IMR-90 (cell line): ENCODE measurements around the gene GJC1. TPM values are rescaled to one million over a fixed set of nuclear protein-coding genes. Genes with fewer than 3 reads are reported as not detected.

Experiments used
- ATAC-seq: fragments of 200-7000 bp; cut with Tn5 transposase; 2 replicates; pipeline ENCODE4 v1.9.1; 2020; ENCODE audit warnings: low read depth, mild to moderate bottlenecking, moderate library complexity
- BruUV-seq: library from RNA; stranded (reverse); fragments of 400-500 nt; replicated peaks from 2 replicates; lab custom pipeline; 2021; lab: Mats Ljungman, UMichigan
- CTCF ChIA-PET: fragments of 300-600 bp; formaldehyde crosslinking; extraction: SDS; loops from one replicate; lab custom pipeline; 2021; ENCODE audit warnings: antibody characterized with exemption; lab: Yijun Ruan, JAX
- POLR2A ChIA-PET: fragments of 300-600 bp; sonication (Branson Sonifier 250); formaldehyde crosslinking; loops from one replicate; lab custom pipeline; 2022; ENCODE audit warnings: antibody characterized with exemption; ENCODE audit not compliant: unreplicated experiment; lab: Charles Lee
- DNase-seq: peaks from one replicate; pipeline ENCODE4 v3.0.0; 2013
- H2AFZ ChIP-seq: replicated peaks from 2 replicates; pipeline ENCODE3; 2013; ENCODE audit warnings: low read length, mild to moderate bottlenecking; ENCODE audit not compliant: poor library complexity
- H2AK5ac ChIP-seq: 2 replicates; pipeline ENCODE4 v1.6.1; 2013; ENCODE audit warnings: low read depth, low read length, inconsistent platforms
- H2AK9ac ChIP-seq: replicated peaks from 2 replicates; pipeline ENCODE3; 2013; ENCODE audit warnings: mild to moderate bottlenecking, low read depth, low read length, moderate library complexity; ENCODE audit not compliant: poor library complexity
- H2BK120ac ChIP-seq: 2 replicates; pipeline ENCODE4 v1.6.1; 2013; ENCODE audit warnings: low read depth, low read length, inconsistent platforms
- H2BK15ac ChIP-seq: 3 replicates; pipeline ENCODE4 v1.6.1; 2013; ENCODE audit warnings: low read depth, low read length, inconsistent platforms
- H2BK20ac ChIP-seq: 2 replicates; pipeline ENCODE4 v1.6.1; 2013; ENCODE audit warnings: low read depth, mild to moderate bottlenecking, inconsistent platforms, low read length, moderate library complexity
- H2BK5ac ChIP-seq: 2 replicates; pipeline ENCODE4 v1.6.1; 2013; ENCODE audit warnings: mild to moderate bottlenecking, low read depth, low read length, inconsistent platforms; ENCODE audit not compliant: poor library complexity, severe bottlenecking
- H3K14ac ChIP-seq: replicated peaks from 2 replicates; pipeline ENCODE4 v1.6.1; 2013; ENCODE audit warnings: low read depth, low read length, inconsistent platforms
- H3K18ac ChIP-seq: 2 replicates; pipeline ENCODE4 v1.6.1; 2013; ENCODE audit warnings: low read depth, low read length, control low read depth
- H3K23ac ChIP-seq: 2 replicates; pipeline ENCODE4 v1.6.1; 2013; ENCODE audit warnings: low read depth, low read length, inconsistent platforms
- H3K27ac ChIP-seq: 2 replicates; pipeline ENCODE4 v1.5.1; 2013; ENCODE audit warnings: mild to moderate bottlenecking, control low read depth, low read length; ENCODE audit not compliant: insufficient read depth
- H3K27me3 ChIP-seq: 2 replicates; pipeline ENCODE4 v1.6.1; 2013; ENCODE audit warnings: low read length; ENCODE audit not compliant: control insufficient read depth, insufficient read depth
- H3K36me3 ChIP-seq: 2 replicates; pipeline ENCODE4 v1.6.1; 2013; ENCODE audit warnings: low read length, mixed read lengths; ENCODE audit not compliant: control insufficient read depth, insufficient read depth
- H3K4ac ChIP-seq: 2 replicates; pipeline ENCODE4 v1.6.1; 2013; ENCODE audit warnings: low read depth, low read length, inconsistent platforms
- H3K4me1 ChIP-seq: 2 replicates; pipeline ENCODE4 v1.6.1; 2013; ENCODE audit warnings: low read length, mixed read lengths; ENCODE audit not compliant: control insufficient read depth, insufficient read depth
- H3K4me2 ChIP-seq: 2 replicates; pipeline ENCODE4 v1.6.1; 2013; ENCODE audit warnings: low read depth, mild to moderate bottlenecking, control low read depth, low read length, moderate library complexity
- H3K4me3 ChIP-seq: 2 replicates; pipeline ENCODE4 v1.5.1; 2013; ENCODE audit warnings: low read depth, mild to moderate bottlenecking, control low read depth, low read length, moderate library complexity; ENCODE audit not compliant: insufficient read depth
- H3K56ac ChIP-seq: 2 replicates; pipeline ENCODE4 v1.6.1; 2013; ENCODE audit warnings: low read length, inconsistent platforms; ENCODE audit not compliant: insufficient read depth; ENCODE audit errors: extremely low read depth
- H3K79me1 ChIP-seq, 2 experiments: 2 replicates each; pipeline ENCODE4 v1.6.1; 2013; ENCODE audit warnings: low read length in 2 of 2, inconsistent platforms in 1 of 2, low read depth in 1 of 2
- H3K9ac ChIP-seq: 2 replicates; pipeline ENCODE4 v1.6.1; 2013; ENCODE audit warnings: low read depth, low read length, control low read depth
- H3K9me1 ChIP-seq: 2 replicates; pipeline ENCODE4 v1.6.1; 2013; ENCODE audit warnings: low read length, inconsistent platforms; ENCODE audit not compliant: insufficient read depth
- H3K9me3 ChIP-seq: 2 replicates; pipeline ENCODE4 v1.6.1; 2013; ENCODE audit warnings: low read length; ENCODE audit not compliant: control insufficient read depth, insufficient read depth
- H4K20me1 ChIP-seq: 2 replicates; pipeline ENCODE4 v1.6.1; 2013; ENCODE audit warnings: low read length, inconsistent platforms; ENCODE audit not compliant: insufficient read depth
- H4K5ac ChIP-seq: 2 replicates; pipeline ENCODE4 v1.6.1; 2013; ENCODE audit warnings: mild to moderate bottlenecking, low read depth, low read length, control low read depth
- H4K8ac ChIP-seq, 2 experiments: 2 replicates each; pipeline ENCODE4 v1.6.1; 2013; ENCODE audit warnings: low read depth in 2 of 2, low read length in 2 of 2, control low read depth in 1 of 2, inconsistent platforms in 1 of 2
- H4K91ac ChIP-seq: 2 replicates; pipeline ENCODE4 v1.6.1; 2013; ENCODE audit warnings: low read depth, low read length, inconsistent platforms; ENCODE audit not compliant: insufficient read depth
- BHLHE40 ChIP-seq: fragments of 150-350 bp; IDR thresholded peaks from 2 replicates; pipeline ENCODE4 v1.6.1; 2016; ENCODE audit warnings: mild to moderate bottlenecking, low read depth, low read length
- CEBPB ChIP-seq: IDR thresholded peaks from 2 replicates; pipeline ENCODE4 v1.6.1; 2012; ENCODE audit warnings: low read depth, low read length, improper control_type of control experiment
- CHD1 ChIP-seq: IDR thresholded peaks from 2 replicates; pipeline ENCODE4 v1.6.1; 2012; ENCODE audit warnings: low read depth, low read length, improper control_type of control experiment
- FOS ChIP-seq: fragments of 150-350 bp; IDR thresholded peaks from 2 replicates; pipeline ENCODE4 v1.6.1; 2016; ENCODE audit warnings: low read depth, low read length
- MAFK ChIP-seq: IDR thresholded peaks from 2 replicates; pipeline ENCODE4 v1.6.1; 2012; ENCODE audit warnings: low read depth, low read length, improper control_type of control experiment
- MAZ ChIP-seq: IDR thresholded peaks from 2 replicates; pipeline ENCODE4 v1.6.1; 2012; ENCODE audit warnings: low read depth, mild to moderate bottlenecking, low read length, improper control_type of control experiment, moderate library complexity, borderline replicate concordance
- MXI1 ChIP-seq: IDR thresholded peaks from 2 replicates; pipeline ENCODE4 v1.6.1; 2012; ENCODE audit warnings: low read depth, mild to moderate bottlenecking, low read length, moderate library complexity, borderline replicate concordance
- NFE2L2 ChIP-seq: fragments of 150-350 bp; IDR thresholded peaks from 2 replicates; pipeline ENCODE4 v1.6.1; 2016; ENCODE audit warnings: low read depth, mild to moderate bottlenecking, low read length
- POLR2A ChIP-seq: IDR thresholded peaks from 2 replicates; pipeline ENCODE4 v1.6.1; 2012; ENCODE audit warnings: mild to moderate bottlenecking, low read depth, low read length
- RAD21 ChIP-seq: IDR thresholded peaks from 2 replicates; pipeline ENCODE4 v1.6.1; 2012; ENCODE audit warnings: low read length, improper control_type of control experiment
- RCOR1 ChIP-seq: IDR thresholded peaks from 2 replicates; pipeline ENCODE4 v1.6.1; 2012; ENCODE audit warnings: mild to moderate bottlenecking, low read length, improper control_type of control experiment; ENCODE audit not compliant: insufficient replicate concordance
- RFX5 ChIP-seq: IDR thresholded peaks from 2 replicates; pipeline ENCODE4 v1.8.0; 2012; ENCODE audit warnings: low read depth, mild to moderate bottlenecking, low read length, moderate library complexity
- SMC3 ChIP-seq: fragments of 150-350 bp; IDR thresholded peaks from 2 replicates; pipeline ENCODE4 v1.6.1; 2016; ENCODE audit warnings: low read depth, mild to moderate bottlenecking, antibody characterized with exemption, low read length, moderate library complexity
- WGBS, 2 experiments: methylation state at CpG; one replicate each; pipeline versions ENCODE4 v1.1.5 to v1.1.7; 2013; ENCODE audit warnings: missing lambda C conversion rate in 2 of 2; ENCODE audit not compliant: insufficient read length in 1 of 2; ENCODE audit errors: extremely low coverage in 2 of 2; 5-methylcytosine and 5-hydroxymethylcytosine counted together
- dilution Hi-C: fragments of 300-500 bp; cut with HindIII; formaldehyde crosslinking; loops from one replicate; pipeline ENCODE4 v1.14.3; 2018; ENCODE audit warnings: low sequenced_read_pairs; ENCODE audit not compliant: unreplicated experiment
- in situ Hi-C: fragments of 300-500 bp; cut with MboI; formaldehyde crosslinking; loops from 3 replicates; pipeline ENCODE4 v1.14.3; 2019; ENCODE audit warnings: low sequenced_read_pairs, inconsistent platforms, mixed read lengths
- intact Hi-C: fragments of 100-400 bp; cut with micrococcal nuclease; formaldehyde crosslinking; loops from 2 replicates; pipeline ENCODE4 v1.10.0; 2022
- polyA plus RNA-seq, 3 experiments: library from polyadenylated mRNA; depleted of rRNA; stranded (reverse); fragments of >200 nt; gene quantifications; 2 replicates each; pipeline ENCODE4 v1.2.3, GENCODE V29; 2012; ENCODE audit warnings: low replicate concordance in 1 of 3
- total RNA-seq: library from RNA; depleted of rRNA; stranded (reverse); fragments of >200 nt; gene quantifications from 2 replicates; pipeline ENCODE4 v1.2.3, GENCODE V29; 2012
- TF ChIP-seq, protein P1 (sequence below): conservative IDR thresholded peaks from 2 replicates; pipeline ENCODE4 v1.5.1; 2012; ENCODE audit warnings: mild to moderate bottlenecking, low read depth, low read length, improper control_type of control experiment
- TF ChIP-seq, protein P2 (sequence below): fragments of 150-350 bp; IDR thresholded peaks from 2 replicates; pipeline ENCODE4 v1.6.1; 2017; ENCODE audit warnings: mild to moderate bottlenecking, antibody characterized with exemption, low read length, low read depth
- TF ChIP-seq, protein P3 (sequence below): fragments of 150-350 bp; IDR thresholded peaks from 2 replicates; pipeline ENCODE4 v1.6.1; 2016; ENCODE audit warnings: low read depth, mild to moderate bottlenecking, low read length, moderate library complexity, borderline replicate concordance

GJC1 gene
- total and polyA plus RNA-seq, 2 of the 4 experiments (the other 2 are of a cell fraction): 23.9 to 69.7 TPM

DNA sequence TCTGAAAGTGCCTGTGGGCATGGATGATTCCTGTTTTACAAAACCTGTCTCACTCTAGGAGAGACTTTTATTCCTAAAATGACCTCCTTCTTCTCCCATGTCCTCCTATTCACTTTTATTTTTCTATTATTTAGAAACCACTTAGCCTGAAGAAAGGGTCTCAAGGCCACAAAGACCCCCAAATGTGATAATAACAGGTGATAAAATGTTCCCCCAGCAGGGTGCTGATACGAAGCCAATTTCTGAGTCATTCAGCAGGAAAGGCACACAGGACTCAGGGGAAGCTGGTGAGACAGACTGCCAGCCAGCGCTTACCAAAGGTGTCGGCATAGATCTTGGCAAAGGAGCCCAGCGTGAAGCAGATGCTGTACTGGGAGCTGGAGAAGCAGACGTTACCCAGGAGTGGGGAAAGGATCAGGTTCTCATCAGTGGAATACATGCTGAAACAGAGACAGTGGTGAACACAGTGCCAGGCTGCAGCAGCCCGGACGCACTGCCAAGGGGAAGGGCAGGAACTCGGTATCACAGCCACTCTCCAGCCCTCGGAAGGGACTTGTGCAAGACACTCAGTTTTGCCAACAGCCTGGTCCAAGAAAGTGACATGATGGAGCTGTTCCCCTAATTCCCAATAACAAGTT, 42.2 kb upstream of the GJC1 start:
- Histone ChIP-seq H3K4me3 (no peak overlapping the region), H3K4me2 (no peak overlapping the region), H4K5ac (no peak overlapping the region), H2AK9ac (no peak overlapping the region), H3K56ac (no peak overlapping the region), H2BK15ac (no peak overlapping the region), H4K20me1 (no peaks in the 10 kb centered on the region), H3K18ac (no peak overlapping the region), H2BK5ac (no peak overlapping the region), H3K4ac (no peak overlapping the region), H4K8ac (no peak overlapping the region), H2AK5ac (no peak overlapping the region), H3K27ac (no peak overlapping the region), H3K9me3 (no peaks in the 10 kb centered on the region), H2BK20ac (no peak overlapping the region), H4K91ac (no peak overlapping the region), H2AFZ (no peak overlapping the region), H3K27me3 (no peaks in the 10 kb centered on the region), H3K36me3 (peaks cover 50% of the 10 kb centered on the region), H3K14ac (no peak overlapping the region), H3K9ac (no peak overlapping the region), H3K79me1 (peaks cover 0 to 21% of the 10 kb centered on the region in 2 experiments; a peak in 2 of 4 replicates), H2BK120ac (no peak overlapping the region), H3K23ac (no peak overlapping the region), H3K9me1 (no peaks in the 10 kb centered on the region), H3K4me1 (no peaks in the 10 kb centered on the region)
- intact Hi-C loops (no loop called here), in situ Hi-C loops (no loop called here), dilution Hi-C loops (no loop called here)
- no peak for DNase-seq
- WGBS, 2 experiments: 75% methylated on average over 9 of the region's 9 CpGs; no CpG with 5 or more reads in 1 of the 2 experiments
- TF ChIP-seq CHD1 (no peak), FOS (no peak), CEBPB (no peak), BHLHE40 (no peak), POLR2A (no peak), NFE2L2 (no peak), RFX5 (no peak), RAD21 (no peak), RCOR1 (no peak), MAFK (no peak), MAZ (no peak), SMC3 (no peak), MXI1 (no peak)
- TF ChIP-seq, protein P1, sequence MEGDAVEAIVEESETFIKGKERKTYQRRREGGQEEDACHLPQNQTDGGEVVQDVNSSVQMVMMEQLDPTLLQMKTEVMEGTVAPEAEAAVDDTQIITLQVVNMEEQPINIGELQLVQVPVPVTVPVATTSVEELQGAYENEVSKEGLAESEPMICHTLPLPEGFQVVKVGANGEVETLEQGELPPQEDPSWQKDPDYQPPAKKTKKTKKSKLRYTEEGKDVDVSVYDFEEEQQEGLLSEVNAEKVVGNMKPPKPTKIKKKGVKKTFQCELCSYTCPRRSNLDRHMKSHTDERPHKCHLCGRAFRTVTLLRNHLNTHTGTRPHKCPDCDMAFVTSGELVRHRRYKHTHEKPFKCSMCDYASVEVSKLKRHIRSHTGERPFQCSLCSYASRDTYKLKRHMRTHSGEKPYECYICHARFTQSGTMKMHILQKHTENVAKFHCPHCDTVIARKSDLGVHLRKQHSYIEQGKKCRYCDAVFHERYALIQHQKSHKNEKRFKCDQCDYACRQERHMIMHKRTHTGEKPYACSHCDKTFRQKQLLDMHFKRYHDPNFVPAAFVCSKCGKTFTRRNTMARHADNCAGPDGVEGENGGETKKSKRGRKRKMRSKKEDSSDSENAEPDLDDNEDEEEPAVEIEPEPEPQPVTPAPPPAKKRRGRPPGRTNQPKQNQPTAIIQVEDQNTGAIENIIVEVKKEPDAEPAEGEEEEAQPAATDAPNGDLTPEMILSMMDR: no peak
- TF ChIP-seq, protein P2, sequence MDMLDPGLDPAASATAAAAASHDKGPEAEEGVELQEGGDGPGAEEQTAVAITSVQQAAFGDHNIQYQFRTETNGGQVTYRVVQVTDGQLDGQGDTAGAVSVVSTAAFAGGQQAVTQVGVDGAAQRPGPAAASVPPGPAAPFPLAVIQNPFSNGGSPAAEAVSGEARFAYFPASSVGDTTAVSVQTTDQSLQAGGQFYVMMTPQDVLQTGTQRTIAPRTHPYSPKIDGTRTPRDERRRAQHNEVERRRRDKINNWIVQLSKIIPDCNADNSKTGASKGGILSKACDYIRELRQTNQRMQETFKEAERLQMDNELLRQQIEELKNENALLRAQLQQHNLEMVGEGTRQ: no peak
- TF ChIP-seq, protein P3, sequence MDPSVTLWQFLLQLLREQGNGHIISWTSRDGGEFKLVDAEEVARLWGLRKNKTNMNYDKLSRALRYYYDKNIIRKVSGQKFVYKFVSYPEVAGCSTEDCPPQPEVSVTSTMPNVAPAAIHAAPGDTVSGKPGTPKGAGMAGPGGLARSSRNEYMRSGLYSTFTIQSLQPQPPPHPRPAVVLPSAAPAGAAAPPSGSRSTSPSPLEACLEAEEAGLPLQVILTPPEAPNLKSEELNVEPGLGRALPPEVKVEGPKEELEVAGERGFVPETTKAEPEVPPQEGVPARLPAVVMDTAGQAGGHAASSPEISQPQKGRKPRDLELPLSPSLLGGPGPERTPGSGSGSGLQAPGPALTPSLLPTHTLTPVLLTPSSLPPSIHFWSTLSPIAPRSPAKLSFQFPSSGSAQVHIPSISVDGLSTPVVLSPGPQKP: no peak
- ChIA-PET CTCF (no interaction called here), POLR2A (no interaction called here)
- ATAC-seq: no peak
- no TSS peak for BruUV-seq
